ENCODE data around the gene SDSL. TPM values are rescaled to one million over a fixed set of nuclear protein-coding genes. Genes with fewer than 3 reads are reported as not detected.

Gene SDSL
- polyA plus RNA-seq, 1 donor (not counting 4 experiments of a cell fraction or from before 2014, with no cell fraction given): 1.9 TPM

DNA sequence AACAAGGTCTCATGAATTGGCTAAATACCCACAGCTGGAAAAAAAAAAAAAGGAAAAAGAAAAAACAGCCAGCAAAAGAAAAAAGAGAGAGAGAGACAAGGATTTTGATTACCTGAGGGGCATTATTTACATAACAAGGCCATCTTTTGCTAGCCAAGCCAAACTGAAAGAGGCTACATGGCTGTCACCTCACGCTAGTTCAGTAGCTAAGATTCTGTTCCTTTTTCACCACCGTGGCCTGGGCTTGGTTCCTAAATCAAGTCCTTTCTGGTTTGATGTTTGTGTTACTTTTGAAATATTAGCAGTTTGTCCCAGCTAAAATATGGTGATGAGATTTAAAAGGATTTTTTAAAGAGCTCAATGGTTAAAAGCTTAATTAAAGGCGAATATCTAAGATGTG is 16.5 kb upstream of the SDSL start:
- FAIRE-seq: no peak
- Histone ChIP-seq H3K27me3 (ENCODE audit: control insufficient read depth, extremely low read depth, insufficient read depth, low read length) (no peaks in the 10 kb centered on the region), H3K9me3 (ENCODE audit: control insufficient read depth, low read depth, low read length) (no peaks in the 10 kb centered on the region), H3K9me1 (ENCODE audit: control insufficient read depth, extremely low read depth, insufficient read depth, low read length) (no peaks in the 10 kb centered on the region), H4K20me1 (ENCODE audit: control insufficient read depth, extremely low read depth, insufficient read depth, low read length) (no peaks in the 10 kb centered on the region), H3K4me3 (ENCODE audit: control insufficient read depth in 2 of 3, extremely low read depth in 1 of 3, insufficient read depth in 2 of 3, low read depth in 1 of 3, low read length in 3 of 3) (no peak overlapping the region), H3K79me2 (ENCODE audit: control insufficient read depth, insufficient read depth, low read length) (no peaks in the 10 kb centered on the region), H2AFZ (ENCODE audit: control insufficient read depth, low read length) (no peak overlapping the region), H3K27ac (ENCODE audit: control insufficient read depth, insufficient read depth, low read length) (no peak overlapping the region), H3K36me3 (ENCODE audit: control insufficient read depth in 2 of 2, extremely low read depth in 1 of 2, insufficient read depth in 2 of 2, low read length in 2 of 2) (no peaks in the 10 kb centered on the region), H3K9ac (ENCODE audit: control insufficient read depth, extremely low read depth, insufficient read depth, low read length) (no peak overlapping the region), H3K4me1 (ENCODE audit: control insufficient read depth, extremely low read depth, insufficient read depth, low read length) (no peaks in the 10 kb centered on the region), H3K4me2 (ENCODE audit: control insufficient read depth, extremely low read depth, insufficient read depth, low read depth, low read length) (no peak overlapping the region)
- TF ChIP-seq, protein P1, sequence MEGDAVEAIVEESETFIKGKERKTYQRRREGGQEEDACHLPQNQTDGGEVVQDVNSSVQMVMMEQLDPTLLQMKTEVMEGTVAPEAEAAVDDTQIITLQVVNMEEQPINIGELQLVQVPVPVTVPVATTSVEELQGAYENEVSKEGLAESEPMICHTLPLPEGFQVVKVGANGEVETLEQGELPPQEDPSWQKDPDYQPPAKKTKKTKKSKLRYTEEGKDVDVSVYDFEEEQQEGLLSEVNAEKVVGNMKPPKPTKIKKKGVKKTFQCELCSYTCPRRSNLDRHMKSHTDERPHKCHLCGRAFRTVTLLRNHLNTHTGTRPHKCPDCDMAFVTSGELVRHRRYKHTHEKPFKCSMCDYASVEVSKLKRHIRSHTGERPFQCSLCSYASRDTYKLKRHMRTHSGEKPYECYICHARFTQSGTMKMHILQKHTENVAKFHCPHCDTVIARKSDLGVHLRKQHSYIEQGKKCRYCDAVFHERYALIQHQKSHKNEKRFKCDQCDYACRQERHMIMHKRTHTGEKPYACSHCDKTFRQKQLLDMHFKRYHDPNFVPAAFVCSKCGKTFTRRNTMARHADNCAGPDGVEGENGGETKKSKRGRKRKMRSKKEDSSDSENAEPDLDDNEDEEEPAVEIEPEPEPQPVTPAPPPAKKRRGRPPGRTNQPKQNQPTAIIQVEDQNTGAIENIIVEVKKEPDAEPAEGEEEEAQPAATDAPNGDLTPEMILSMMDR (optimal IDR thresholded peaks at IDR 0.05 in 1 of 3, IDR thresholded peaks at IDR 0.05 in 1 of 3, conservative IDR thresholded peaks at IDR 0.05 in 1 of 3; ENCODE audit: extremely low read depth in 1 of 3, insufficient read depth in 2 of 3, low read length in 3 of 3): no peak
- TF ChIP-seq EZH2 (IDR thresholded peaks at IDR 0.05; ENCODE audit: low read length): no peak
- no peak for DNase-seq (ENCODE audit: low read depth, low spot score)
- dilution Hi-C loops (cut with MboI; ENCODE audit: extremely low pct_ligation_motif_present, low sequenced_read_pairs): no loop called here

DNA sequence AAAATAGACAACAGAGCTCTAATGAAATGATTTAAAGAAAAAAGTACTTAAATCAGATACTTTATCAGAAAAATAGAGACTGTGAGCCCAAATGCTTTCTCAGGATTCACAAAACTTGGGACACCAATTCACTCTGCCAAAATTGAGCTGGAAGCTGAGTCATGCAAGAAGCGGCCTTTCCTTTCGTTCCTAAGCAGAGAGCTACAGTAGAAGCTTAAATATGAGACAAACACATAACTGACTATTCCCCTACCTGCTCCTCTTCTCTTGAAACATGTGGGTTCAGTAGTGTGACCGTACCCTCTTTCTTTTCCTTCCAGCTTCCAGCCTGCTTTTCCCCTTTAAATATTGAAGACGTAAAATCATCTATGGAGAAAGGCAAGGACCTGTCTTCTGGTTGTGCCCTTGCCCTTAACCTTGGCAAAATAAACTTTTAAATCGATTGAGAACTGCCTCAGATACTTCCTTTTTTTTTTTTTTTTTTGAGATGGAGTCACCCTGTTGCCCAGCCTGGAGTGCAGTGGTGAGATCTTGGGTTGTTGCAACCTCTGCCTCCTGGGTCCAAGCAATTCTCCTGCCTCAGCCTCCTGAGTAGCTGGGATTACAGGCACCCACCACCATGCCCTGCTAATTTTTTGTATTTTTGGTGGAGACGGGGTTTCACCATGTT is 14.1 kb upstream of the SDSL start:
- Histone ChIP-seq H3K36me3 (ENCODE audit: control insufficient read depth in 2 of 2, extremely low read depth in 1 of 2, insufficient read depth in 2 of 2, low read length in 2 of 2) (no peaks in the 10 kb centered on the region), H3K79me2 (ENCODE audit: control insufficient read depth, insufficient read depth, low read length) (no peaks in the 10 kb centered on the region), H3K9ac (ENCODE audit: control insufficient read depth, extremely low read depth, insufficient read depth, low read length) (no peak overlapping the region), H3K27ac (ENCODE audit: control insufficient read depth, insufficient read depth, low read length) (no peak overlapping the region), H4K20me1 (ENCODE audit: control insufficient read depth, extremely low read depth, insufficient read depth, low read length) (no peaks in the 10 kb centered on the region), H3K4me2 (ENCODE audit: control insufficient read depth, extremely low read depth, insufficient read depth, low read depth, low read length) (no peak overlapping the region), H3K4me3 (ENCODE audit: control insufficient read depth in 2 of 3, extremely low read depth in 1 of 3, insufficient read depth in 2 of 3, low read depth in 1 of 3, low read length in 3 of 3) (no peak overlapping the region), H2AFZ (ENCODE audit: control insufficient read depth, low read length) (no peak overlapping the region), H3K4me1 (ENCODE audit: control insufficient read depth, extremely low read depth, insufficient read depth, low read length) (no peaks in the 10 kb centered on the region), H3K9me1 (ENCODE audit: control insufficient read depth, extremely low read depth, insufficient read depth, low read length) (no peaks in the 10 kb centered on the region), H3K9me3 (ENCODE audit: control insufficient read depth, low read depth, low read length) (no peaks in the 10 kb centered on the region), H3K27me3 (ENCODE audit: control insufficient read depth, extremely low read depth, insufficient read depth, low read length) (no peaks in the 10 kb centered on the region)
- no peak for FAIRE-seq
- dilution Hi-C loops (cut with MboI; ENCODE audit: extremely low pct_ligation_motif_present, low sequenced_read_pairs): no loop called here
- DNase-seq (ENCODE audit: low read depth, low spot score): no peak
- TF ChIP-seq, protein P1 (optimal IDR thresholded peaks at IDR 0.05 in 1 of 3, IDR thresholded peaks at IDR 0.05 in 1 of 3, conservative IDR thresholded peaks at IDR 0.05 in 1 of 3; ENCODE audit: extremely low read depth in 1 of 3, insufficient read depth in 2 of 3, low read length in 3 of 3): no peak
- no peak for TF ChIP-seq EZH2 (IDR thresholded peaks at IDR 0.05; ENCODE audit: low read length)
